Activated CD4-positive, CD25-positive, alpha-beta regulatory T cell (primary cell): ENCODE results near the gene AKTIP.

Experiments
- DNase-seq, 4 experiments: peaks; one replicate each; lab custom pipeline; 2025; lab: John Stamatoyannopoulos, UW

The AKTIP gene

DNA sequence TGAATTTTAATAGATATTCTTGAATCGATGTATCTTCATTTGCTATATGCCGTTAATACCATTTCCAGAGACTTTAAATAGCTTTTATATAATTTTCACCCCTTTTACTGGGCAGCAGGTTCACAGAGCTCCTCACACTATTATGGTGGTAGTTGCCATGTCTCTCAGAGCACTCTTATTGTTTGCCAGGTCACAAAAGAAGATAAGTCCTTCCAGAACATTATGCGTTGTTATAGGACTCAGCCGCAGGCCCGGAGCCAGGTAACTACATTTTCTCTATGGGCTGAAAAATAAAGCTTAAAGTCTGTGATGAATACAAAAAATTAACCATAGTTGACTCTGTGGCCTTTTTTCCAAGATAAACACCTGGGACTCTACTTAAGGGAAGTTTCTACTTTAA is 24.0 kb downstream of the AKTIP start:
- DNase-seq = no peak

DNA sequence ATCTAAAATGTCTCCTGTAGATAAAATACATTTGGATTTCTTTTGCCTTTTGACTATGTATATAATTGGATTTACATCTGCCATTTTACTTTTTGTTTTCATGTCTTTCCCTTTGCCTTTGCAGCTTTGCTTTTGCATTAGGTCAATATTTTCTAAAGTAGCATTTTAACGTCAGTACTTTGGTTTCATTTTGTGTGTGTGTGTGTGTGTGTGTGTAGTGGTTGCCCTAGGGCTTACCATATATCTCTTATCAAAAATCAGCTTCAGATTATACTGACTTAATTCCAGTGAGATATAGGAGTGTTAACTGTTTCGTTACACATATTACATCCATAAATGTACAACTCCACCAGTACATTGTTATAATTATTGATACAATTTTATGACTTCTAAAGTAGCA is 26.1 kb downstream of the AKTIP start:
- DNase-seq = no peak

DNA sequence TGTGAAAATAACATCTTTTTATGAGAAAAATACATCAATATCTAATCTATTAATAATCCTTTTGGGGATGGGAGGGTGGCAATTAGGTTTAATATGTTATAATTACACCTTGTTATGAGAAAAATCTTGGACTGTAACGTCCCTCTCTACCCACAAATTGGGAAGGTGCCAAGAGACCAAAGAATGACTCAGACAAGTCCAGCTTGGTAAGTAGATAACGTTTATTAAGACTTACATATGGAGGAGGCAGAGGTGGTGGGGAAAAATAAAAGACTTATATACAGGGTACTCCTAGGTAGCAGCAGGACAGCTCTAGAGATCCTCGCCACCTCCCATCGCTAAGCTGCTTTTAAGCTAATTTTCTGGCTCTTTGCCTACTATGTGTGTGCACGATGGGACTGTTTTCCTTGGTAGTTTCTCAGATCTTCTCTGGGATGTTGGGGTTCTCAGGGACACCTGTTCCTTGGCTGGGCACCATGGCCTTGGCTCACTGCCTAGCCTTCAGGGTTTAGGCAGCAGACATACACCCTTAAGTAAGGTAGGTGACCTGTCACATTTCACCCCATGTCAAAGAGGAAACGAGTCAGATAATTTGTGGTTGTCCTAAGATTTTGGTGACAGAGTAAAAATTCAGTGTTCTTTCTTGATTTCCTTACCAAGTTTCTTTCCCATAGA is 37.3 kb downstream of the AKTIP start:
- DNase-seq = no peak

DNA sequence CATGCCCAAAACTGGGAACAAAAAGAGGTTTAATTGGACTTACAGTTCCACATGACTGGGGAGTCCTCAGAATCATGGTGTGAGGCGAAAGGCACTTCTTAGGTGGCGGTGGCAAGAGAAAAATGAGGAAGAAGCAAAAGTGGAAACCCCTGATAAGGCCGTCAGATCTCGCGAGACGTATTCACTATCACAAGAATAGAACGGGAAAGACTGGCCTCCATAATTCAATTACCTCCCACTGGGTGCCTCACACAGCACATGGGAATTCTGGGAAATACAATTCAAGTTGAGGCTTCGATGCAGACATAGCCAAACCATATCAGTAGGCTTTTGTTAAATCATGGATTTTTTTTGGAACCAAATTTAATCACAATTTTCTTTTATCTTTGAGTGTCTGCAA is 44.4 kb downstream of the AKTIP start:
- DNase-seq = no peak

DNA sequence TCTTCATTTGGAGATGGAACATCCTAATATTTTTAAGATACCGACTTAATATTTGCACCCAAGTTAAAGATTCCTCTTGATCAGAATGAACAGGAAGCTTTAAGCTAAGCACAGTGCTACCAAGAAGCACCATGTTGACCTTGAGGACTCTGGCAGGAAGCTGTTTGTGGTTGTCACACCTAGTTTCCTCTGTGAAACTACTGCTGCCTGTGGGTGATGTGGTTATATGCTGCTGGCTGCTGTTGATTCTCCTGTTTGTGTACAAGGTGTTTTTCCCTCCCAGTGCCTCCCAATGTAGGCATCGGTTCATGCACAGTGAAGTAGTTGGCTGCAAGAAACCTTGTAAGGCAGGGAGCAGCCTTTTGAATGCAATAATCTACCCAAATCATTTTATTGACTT is 45.3 kb downstream of the AKTIP start:
- DNase-seq = peak; percentile 6 to 40 (median 20)

DNA sequence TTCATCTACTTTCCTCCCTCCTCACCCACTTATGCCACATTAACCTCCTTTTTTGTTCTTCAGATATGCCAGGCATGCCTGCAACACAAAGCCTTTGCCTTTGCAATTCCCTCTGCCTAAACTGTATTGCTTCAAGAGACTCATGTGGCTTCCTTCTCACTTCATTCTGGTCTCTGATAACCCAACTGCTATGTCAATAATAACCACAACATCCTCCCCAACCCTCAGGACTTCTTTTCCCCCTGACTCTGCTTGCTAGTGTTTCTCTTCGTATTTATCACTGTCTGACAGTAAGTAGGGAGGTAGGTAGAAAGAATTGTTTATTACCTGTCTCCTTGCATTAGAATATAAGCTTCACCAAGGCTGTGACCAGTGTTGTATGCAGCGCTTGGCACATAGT is 46.4 kb downstream of the AKTIP start:
- no peak for DNase-seq

- no peak for DNase-seq
These were observed 49.1 kb downstream of the AKTIP start for GRCh38 chr16:53453928-53454327.

DNA sequence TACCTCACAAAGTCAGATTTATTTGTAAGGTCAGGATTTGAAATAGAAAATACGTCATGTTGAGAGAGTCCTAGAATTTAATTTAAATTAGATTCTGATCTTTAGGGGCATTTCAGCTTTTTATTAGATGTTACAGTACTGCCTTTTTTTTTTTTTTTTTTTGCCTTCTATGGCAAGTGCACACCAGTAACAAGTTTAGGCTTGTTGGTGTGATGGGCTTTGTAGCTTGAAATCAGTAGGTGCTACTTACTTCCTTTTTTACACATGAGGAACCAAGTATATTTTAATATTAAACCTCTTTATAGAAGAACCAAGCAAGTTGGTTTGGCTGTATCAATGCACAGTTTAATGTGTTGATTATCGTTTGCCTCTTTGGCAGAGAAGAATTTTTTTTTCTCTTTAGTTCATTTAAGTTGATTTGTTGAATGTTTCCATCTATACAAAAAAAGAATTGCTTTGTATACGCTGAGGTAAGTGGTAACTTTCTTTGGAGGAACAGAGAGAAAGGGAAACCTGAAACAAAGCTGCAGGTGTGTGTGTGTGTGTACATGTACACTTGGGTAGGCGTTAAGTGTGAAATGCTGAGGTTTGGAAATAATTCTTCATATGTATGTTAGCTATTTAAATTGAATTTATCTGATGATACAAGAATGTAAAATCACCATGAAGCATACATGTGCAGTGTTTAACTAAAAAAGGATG is 53.0 kb downstream of the AKTIP start:
- no peak for DNase-seq

DNA sequence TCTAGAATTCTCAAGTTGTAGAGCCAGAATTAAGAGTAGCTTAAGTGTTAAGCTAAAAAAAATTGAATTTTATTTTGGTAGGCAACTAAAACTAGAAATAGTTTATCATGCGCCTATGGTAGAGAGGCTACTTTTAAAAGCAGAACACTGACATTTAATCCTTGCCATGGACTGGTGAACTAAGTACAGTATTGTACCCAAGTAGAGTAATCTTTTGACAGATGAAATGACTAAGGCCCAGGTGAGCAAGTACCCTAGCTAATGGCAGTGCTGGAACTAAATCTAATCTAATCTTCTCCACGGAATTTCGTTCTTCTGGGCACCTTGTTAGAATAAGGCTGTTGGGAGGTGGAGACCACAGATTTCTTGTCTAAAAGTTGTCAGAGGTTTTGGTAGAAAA is 56.9 kb downstream of the AKTIP start:
- DNase-seq = no peak

GRCh38 chr16:53445534-53445933 is 57.5 kb downstream of the AKTIP start:
- no peak for DNase-seq
